D721Med (cell line): Measurements from ENCODE around the gene REXO5.

Source experiments
- DNase-seq: peaks from one replicate; pipeline ENCODE4 v3.0.0; 2011; ENCODE audit warnings: low spot score; ENCODE audit not compliant: insufficient read length
- FAIRE-seq: peaks from 2 replicates; lab custom pipeline; 2011; peaks lifted over from hg19 to GRCh38; lab: Jason Lieb, UNC
- TF ChIP-seq, protein P1 (sequence below): IDR thresholded peaks from 2 replicates; pipeline ENCODE4 v1.5.1; 2012; ENCODE audit warnings: mild to moderate bottlenecking, control low read depth; ENCODE audit not compliant: insufficient read depth; ENCODE audit errors: missing control alignments

Gene REXO5

DNA sequence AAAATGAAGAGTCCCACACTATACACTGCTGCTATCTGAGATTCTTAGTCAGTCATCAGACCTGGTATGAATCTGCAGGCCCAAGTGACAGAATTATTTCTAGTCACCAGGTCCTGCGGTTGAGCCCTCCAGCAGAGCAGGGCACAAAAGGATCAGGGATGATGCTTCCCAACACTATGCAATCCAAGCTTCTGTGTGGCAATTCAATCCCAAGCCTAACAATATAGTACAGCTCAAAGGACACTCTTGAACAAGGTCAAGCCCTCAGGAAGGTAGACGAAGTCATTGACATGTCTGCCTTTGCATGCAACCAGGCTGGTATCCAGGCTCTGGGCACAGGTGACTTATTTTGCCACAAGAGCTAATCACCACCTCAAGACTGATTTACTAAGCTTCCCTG lies 88.1 kb downstream of the REXO5 start:
- TF ChIP-seq, protein P1, sequence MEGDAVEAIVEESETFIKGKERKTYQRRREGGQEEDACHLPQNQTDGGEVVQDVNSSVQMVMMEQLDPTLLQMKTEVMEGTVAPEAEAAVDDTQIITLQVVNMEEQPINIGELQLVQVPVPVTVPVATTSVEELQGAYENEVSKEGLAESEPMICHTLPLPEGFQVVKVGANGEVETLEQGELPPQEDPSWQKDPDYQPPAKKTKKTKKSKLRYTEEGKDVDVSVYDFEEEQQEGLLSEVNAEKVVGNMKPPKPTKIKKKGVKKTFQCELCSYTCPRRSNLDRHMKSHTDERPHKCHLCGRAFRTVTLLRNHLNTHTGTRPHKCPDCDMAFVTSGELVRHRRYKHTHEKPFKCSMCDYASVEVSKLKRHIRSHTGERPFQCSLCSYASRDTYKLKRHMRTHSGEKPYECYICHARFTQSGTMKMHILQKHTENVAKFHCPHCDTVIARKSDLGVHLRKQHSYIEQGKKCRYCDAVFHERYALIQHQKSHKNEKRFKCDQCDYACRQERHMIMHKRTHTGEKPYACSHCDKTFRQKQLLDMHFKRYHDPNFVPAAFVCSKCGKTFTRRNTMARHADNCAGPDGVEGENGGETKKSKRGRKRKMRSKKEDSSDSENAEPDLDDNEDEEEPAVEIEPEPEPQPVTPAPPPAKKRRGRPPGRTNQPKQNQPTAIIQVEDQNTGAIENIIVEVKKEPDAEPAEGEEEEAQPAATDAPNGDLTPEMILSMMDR = no peak
- FAIRE-seq = no peak

DNA sequence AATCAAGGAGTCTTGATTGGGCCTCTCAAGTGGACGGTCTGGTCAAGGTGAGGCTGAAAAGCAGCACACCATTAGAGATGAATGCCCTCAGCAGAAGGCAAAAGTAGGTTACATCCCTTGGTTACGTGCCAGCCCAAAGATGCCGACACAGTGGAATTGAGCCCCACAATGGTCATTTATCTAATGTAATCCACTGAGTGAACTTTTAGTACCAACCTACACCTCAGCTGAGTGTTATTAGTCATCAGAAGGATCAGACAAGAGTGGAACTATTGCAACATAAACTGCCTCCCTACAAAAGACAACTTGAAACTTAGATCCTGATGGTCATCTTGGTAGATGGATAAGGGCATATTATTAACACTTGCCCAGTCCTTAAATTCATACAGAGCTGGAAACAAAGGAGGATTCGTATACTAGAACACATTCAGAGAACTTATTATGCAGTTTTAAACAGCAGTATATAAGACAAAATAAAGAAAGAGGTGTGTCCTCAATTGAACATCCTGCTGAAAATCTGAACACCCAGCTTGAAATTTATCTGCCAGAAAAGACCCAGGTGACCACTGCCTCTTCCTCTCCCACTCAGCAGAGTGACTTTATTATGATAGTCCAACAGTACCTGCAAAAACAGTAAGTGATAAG lies 91.0 kb downstream of the REXO5 start:
- TF ChIP-seq, protein P1 = no peak
- DNase-seq (no peak), FAIRE-seq (no peak)

More for the DNA sequence above, 88.1 kb downstream of the REXO5 start:
- DNase-seq = no peak

DNA sequence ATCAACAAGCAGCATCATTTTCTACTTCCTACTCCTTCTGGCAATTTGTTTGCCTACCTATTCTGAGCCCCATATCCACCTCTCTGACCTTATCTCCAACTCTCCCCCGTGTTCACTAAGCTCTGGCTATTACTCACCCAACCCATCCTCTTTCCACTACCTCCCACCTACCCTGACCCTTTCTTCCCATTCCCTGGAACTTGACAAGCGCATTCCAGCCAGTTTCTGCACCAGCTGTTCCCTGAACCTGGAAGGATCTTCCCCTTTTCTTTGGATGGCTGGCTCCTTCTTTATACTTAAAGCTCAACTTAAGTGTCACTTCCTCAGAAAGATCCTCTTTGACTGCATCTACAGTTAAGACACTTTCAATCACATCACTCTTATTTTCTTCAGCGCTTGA lies 91.6 kb downstream of the REXO5 start:
- DNase-seq (no peak), FAIRE-seq (no peak)
- TF ChIP-seq, protein P1 = no peak

DNA sequence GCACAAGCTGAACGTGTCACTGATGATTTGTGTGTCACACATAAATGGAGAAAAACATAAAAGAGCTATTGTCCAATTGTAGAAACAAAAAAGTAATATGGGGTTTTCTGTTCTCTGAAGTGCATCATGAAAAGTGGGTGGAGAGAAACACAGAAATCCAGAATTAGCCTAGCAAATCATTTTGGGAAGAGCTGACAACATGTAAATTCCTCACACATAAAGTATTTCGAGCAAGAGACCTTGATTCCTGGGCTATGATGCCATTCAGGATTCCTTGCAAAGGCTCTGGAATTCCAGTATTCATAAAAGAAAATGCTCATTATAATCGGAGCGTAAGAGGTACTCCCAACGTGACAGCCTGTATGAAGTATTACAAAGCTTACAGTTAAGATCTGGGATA lies 92.7 kb downstream of the REXO5 start:
- FAIRE-seq (no peak), DNase-seq (no peak)
- TF ChIP-seq, protein P1 = no peak
